Stimulated activated effector memory CD8-positive, alpha-beta T cell treated with anti-CD3 and anti-CD28 coated beads, Interleukin-12 subunit alpha, Interleukin-12 subunit beta, amount 100 ng/mL, for 72 hours (primary cell): ENCODE data around the gene PIK3CB.
"Not testable (repeated sequence)": the region's sequence is repeated elsewhere in the genome, so short reads cannot be mapped to it uniquely, and the experiment has no call there.

Experiments used
- ATAC-seq: fragments of 150-1000 bp; cut with Tn5 transposase; 2 replicates; pipeline ENCODE4 v1.10.0; 2021
- DNase-seq, 2 donors: peaks; one replicate each; pipeline ENCODE4 v3.0.0; 2021 to 2022; ENCODE audit warnings: low spot score in 2 of 2
- H3K27ac Mint-ChIP-seq: one replicate; pipeline ENCODE4 v1.8.0; 2022; ENCODE audit warnings: mild to moderate bottlenecking, mixed read lengths
- H3K36me3 Mint-ChIP-seq: one replicate; pipeline ENCODE4 v1.8.0; 2022; ENCODE audit warnings: mild to moderate bottlenecking, mixed read lengths
- H3K4me1 Mint-ChIP-seq: one replicate; pipeline ENCODE4 v1.8.0; 2022; ENCODE audit warnings: mixed read lengths
- H3K4me3 Mint-ChIP-seq: one replicate; pipeline ENCODE4 v1.8.0; 2022; ENCODE audit warnings: mild to moderate bottlenecking, mixed read lengths
- H3K9me3 Mint-ChIP-seq: one replicate; pipeline ENCODE4 v1.8.0; 2022; ENCODE audit warnings: mixed read lengths

The PIK3CB gene

GRCh38 chr3:138832473-138833057 lies 2.2 kb downstream of the PIK3CB start:
- H3K4me1 Mint-ChIP-seq = peaks cover 17% of the 10 kb centered on the region
- H3K4me3 Mint-ChIP-seq = peak overlapping the region; percentile 90
- not testable (repeated sequence) for H3K27ac Mint-ChIP-seq, ATAC-seq, H3K9me3 Mint-ChIP-seq, DNase-seq
- peaks cover 13% of the 10 kb centered on the region for H3K36me3 Mint-ChIP-seq

DNA sequence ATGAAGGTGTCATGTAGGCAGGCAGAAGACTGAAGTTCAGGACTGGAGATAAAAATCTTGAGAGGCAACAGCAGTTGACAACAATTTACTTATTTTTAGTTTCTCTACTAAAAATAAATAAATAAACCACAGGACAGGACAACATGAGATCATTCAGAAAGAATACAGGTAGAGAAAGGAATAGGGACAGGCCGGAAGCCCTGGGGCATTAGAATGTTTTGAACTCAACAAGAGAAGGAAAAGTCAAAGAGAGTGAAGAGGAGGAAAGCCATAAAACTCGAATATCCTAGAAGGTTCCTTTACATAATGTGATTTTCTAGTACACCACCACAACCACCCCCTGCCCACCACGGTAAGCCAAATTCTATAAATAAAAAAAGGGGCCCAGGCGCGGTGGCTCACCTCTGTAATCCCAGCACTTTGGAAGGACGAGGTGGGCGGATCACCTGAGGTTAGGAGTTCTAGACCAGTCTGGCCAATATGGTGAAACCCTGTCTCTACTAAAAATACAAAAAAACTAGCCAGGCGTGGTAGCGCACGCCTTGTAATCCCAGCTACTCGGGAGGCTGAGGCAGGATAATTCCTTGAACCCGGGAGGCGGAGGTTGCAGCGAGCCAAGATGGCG lies 4.7 kb downstream of the PIK3CB start:
- DNase-seq (no peak), ATAC-seq (no peak)
- Mint-ChIP-seq H3K4me3 (no peak overlapping the region), H3K27ac (no peak overlapping the region), H3K9me3 (no peaks in the 10 kb centered on the region), H3K36me3 (peaks cover 7% of the 10 kb centered on the region), H3K4me1 (peaks cover 10% of the 10 kb centered on the region)

DNA sequence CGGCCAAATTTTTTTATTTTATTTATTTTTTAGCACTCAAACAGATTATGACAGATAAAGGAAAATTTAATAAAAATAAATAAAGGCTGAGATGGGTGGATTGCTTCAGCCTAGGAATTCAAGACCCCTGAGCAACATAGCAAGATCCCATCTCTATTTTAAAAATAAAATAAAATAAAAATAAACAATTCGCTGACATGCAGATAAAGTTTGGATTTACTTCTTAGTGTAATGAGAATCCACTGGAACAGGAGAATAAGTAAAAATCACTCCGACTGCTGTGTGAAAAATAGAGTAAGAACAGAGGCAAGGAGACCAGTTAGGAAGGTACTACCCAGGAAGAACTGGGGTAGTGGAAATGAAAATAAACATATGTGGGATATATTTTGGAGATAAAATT lies 5.6 kb downstream of the PIK3CB start:
- ATAC-seq (no peak), DNase-seq (no peak)
- H3K9me3 Mint-ChIP-seq = no peaks in the 10 kb centered on the region
- peaks cover 5% of the 10 kb centered on the region for H3K36me3 Mint-ChIP-seq
- no peak overlapping the region for H3K27ac Mint-ChIP-seq
- no peak overlapping the region for H3K4me3 Mint-ChIP-seq
- peaks cover 8% of the 10 kb centered on the region for H3K4me1 Mint-ChIP-seq

DNA sequence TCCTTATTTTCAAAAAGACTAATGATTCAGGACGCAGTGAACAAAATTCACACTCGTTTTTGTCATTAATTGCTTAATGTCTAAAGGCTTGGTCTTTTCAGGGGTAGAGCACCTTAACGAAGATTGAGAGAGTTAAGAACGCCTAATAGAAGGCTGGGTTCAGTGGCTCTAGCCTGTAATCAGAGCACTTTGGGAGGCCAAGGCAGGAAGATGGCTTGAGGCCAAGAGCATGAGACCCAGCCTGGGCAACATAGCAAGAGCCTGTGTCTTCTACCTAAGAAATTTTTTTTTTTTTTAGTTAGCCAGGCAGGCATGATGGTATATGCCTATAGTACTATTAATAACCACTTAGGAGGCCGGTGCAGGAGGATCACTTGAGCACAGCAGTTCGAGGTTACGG lies 7.5 kb downstream of the PIK3CB start:
- Mint-ChIP-seq H3K9me3 (no peaks in the 10 kb centered on the region), H3K36me3 (peaks cover 1% of the 10 kb centered on the region), H3K4me3 (no peak overlapping the region), H3K4me1 (no peaks in the 10 kb centered on the region), H3K27ac (no peak overlapping the region)
- ATAC-seq = no peak
- no peak for DNase-seq

- no peaks in the 10 kb centered on the region for H3K4me1 Mint-ChIP-seq
- no peak for ATAC-seq
- no peak overlapping the region for H3K27ac Mint-ChIP-seq
- no peaks in the 10 kb centered on the region for H3K9me3 Mint-ChIP-seq
- no peak for DNase-seq
- no peak overlapping the region for H3K4me3 Mint-ChIP-seq
- no peaks in the 10 kb centered on the region for H3K36me3 Mint-ChIP-seq
Measured at GRCh38 chr3:138825336-138825735, 9.4 kb downstream of the PIK3CB start.

GRCh38 chr3:138824114-138824506 lies 10.6 kb downstream of the PIK3CB start:
- no peaks in the 10 kb centered on the region for H3K9me3 Mint-ChIP-seq
- no peak for ATAC-seq
- no peak overlapping the region for H3K27ac Mint-ChIP-seq

GRCh38 chr3:138820379-138820778 lies 14.3 kb downstream of the PIK3CB start:
- not testable (repeated sequence) for H3K36me3 Mint-ChIP-seq, H3K27ac Mint-ChIP-seq, H3K9me3 Mint-ChIP-seq, DNase-seq, H3K4me3 Mint-ChIP-seq, ATAC-seq
- H3K4me1 Mint-ChIP-seq = peaks cover 17% of the 10 kb centered on the region

More at GRCh38 chr3:138824114-138824506, 10.6 kb downstream of the PIK3CB start:
- no peak for DNase-seq
- Mint-ChIP-seq H3K4me1 (no peaks in the 10 kb centered on the region), H3K4me3 (no peak overlapping the region), H3K36me3 (no peaks in the 10 kb centered on the region)

- no peak for DNase-seq
- peaks cover 36% of the 10 kb centered on the region for H3K4me1 Mint-ChIP-seq
- ATAC-seq = no peak
- peak overlapping the region; percentile 4 for H3K27ac Mint-ChIP-seq
- no peak overlapping the region for H3K4me3 Mint-ChIP-seq
- H3K36me3 Mint-ChIP-seq = no peaks in the 10 kb centered on the region
- no peaks in the 10 kb centered on the region for H3K9me3 Mint-ChIP-seq
Measured at GRCh38 chr3:138818185-138818860, 16.4 kb downstream of the PIK3CB start.

- H3K4me3 Mint-ChIP-seq = no peak overlapping the region
- peak overlapping the region; percentile 4 for H3K27ac Mint-ChIP-seq
- DNase-seq = no peak
- peaks cover 36% of the 10 kb centered on the region for H3K4me1 Mint-ChIP-seq
- H3K9me3 Mint-ChIP-seq = no peaks in the 10 kb centered on the region
- H3K36me3 Mint-ChIP-seq = no peaks in the 10 kb centered on the region
- no peak for ATAC-seq
Measured at GRCh38 chr3:138817695-138818094, 17.0 kb downstream of the PIK3CB start.

GRCh38 chr3:138812806-138813205 lies 21.9 kb downstream of the PIK3CB start:
- no peak overlapping the region for H3K27ac Mint-ChIP-seq
- no peak for ATAC-seq
- no peak for DNase-seq
- H3K4me3 Mint-ChIP-seq = no peak overlapping the region
- H3K4me1 Mint-ChIP-seq = peaks cover 26% of the 10 kb centered on the region
- H3K36me3 Mint-ChIP-seq = no peaks in the 10 kb centered on the region
- no peaks in the 10 kb centered on the region for H3K9me3 Mint-ChIP-seq

DNA sequence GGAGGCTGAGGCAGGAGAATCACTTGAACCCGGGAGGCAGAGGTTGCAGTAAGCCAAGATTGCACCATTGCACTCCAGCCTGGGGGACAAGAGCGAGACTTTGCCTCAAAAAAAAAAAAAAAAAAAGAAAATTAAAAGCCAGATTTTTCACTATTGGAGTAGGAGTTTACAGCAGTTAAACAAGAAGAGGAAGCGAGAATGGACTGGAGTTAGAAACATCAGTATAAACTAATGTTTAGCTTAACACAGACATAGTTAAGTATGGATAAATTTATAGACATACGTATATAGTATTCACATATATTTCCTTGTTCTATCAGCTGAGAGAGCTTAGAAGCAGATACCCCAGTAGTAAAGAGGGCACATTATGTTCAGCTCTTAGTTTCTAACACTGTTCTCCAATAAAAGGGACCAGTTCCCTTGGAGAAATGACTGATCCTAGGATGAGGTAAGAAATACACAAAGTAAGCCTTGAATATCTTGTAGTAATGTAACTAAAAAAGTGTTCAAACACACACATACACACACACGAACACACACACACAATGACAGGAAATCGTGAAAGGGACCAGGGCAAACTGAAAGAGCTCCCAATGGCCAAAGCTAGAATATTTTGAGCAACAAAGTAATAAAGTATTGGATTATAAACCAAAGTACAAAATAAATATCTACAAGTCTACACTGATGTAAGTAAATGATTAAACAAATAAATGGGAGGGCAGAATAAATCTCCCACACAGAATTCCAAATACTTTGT lies 25.1 kb downstream of the PIK3CB start:
- H3K27ac Mint-ChIP-seq = no peak overlapping the region
- no peaks in the 10 kb centered on the region for H3K36me3 Mint-ChIP-seq
- DNase-seq (no peak), ATAC-seq (no peak)
- no peaks in the 10 kb centered on the region for H3K9me3 Mint-ChIP-seq
- H3K4me3 Mint-ChIP-seq = no peak overlapping the region
- peaks cover 12% of the 10 kb centered on the region for H3K4me1 Mint-ChIP-seq

DNA sequence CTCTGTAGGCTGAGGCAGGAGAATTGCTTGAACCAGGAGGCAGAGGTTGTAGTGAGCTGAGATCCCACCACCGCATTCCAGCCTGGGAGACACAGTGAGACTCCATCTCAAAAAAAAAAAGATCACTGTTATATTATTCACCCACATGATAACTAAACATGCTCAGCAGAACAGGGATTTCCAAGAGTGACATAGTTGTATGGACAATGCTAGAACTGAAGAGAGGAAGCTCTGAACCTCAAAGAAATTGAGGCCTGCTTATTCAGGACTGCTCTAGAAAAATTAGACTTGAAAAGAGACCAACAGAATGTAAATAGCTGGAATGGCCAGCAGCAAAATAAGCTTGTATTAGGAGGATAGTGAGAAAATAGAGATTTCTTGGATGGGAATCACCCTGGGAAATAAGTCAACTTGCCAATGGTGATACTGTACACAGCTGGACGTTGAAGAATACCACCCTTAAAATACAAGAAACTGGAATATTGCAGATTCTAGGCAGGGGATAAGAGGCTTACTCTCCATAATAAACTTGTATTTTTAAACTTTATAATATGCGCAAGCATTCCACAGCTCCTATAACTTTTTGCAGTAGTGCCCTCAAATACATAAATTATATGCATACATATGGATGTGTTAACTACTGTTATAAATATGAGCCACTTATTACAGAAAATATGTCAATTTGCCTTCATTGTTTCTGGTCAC lies 28.2 kb downstream of the PIK3CB start:
- no peak overlapping the region for H3K27ac Mint-ChIP-seq
- peaks cover 9% of the 10 kb centered on the region for H3K4me1 Mint-ChIP-seq
- no peak overlapping the region for H3K4me3 Mint-ChIP-seq
- no peaks in the 10 kb centered on the region for H3K36me3 Mint-ChIP-seq
- DNase-seq (no peak), ATAC-seq (no peak)
- H3K9me3 Mint-ChIP-seq = no peaks in the 10 kb centered on the region

DNA sequence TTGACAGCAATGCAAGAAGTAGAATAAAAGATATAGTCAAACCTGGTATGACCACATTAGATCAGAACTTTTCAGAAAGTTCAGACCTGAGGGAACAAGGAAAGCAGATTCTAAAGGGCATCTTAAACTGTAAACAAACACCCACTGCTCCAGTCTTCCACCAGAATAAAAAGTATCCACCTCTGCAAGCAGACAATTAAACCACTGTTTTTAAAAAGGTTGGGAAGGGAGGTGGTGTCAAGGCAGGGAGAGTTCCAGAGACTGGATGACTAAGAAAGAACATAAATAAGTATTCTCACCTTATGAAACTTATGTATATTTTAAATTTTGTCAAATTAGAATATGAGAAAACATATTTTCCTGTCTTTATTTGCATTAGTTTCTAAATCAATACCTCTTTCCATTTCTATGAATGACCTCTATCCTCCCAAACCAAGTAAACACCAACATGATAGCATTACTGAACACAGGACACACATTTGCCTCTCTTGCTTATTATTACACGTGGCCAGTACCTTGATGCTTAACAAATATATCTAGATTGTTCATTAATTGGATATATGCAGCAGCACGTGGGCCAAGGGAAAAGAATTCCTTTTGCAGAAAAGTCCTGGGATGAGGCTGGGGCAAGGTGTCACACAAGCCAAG lies 31.6 kb downstream of the PIK3CB start:
- Mint-ChIP-seq H3K27ac (no peak overlapping the region), H3K36me3 (no peaks in the 10 kb centered on the region), H3K9me3 (no peaks in the 10 kb centered on the region), H3K4me1 (peaks cover 20% of the 10 kb centered on the region), H3K4me3 (no peak overlapping the region)
- no peak for DNase-seq
- ATAC-seq = no peak

GRCh38 chr3:138802223-138802622 lies 32.5 kb downstream of the PIK3CB start:
- peaks cover 27% of the 10 kb centered on the region for H3K4me1 Mint-ChIP-seq
- H3K4me3 Mint-ChIP-seq, DNase-seq, H3K36me3 Mint-ChIP-seq, H3K27ac Mint-ChIP-seq, H3K9me3 Mint-ChIP-seq, ATAC-seq: not testable (repeated sequence)

- peaks cover 29% of the 10 kb centered on the region for H3K4me1 Mint-ChIP-seq
Measured at GRCh38 chr3:138801792-138802191, 32.9 kb downstream of the PIK3CB start.

More at GRCh38 chr3:138801792-138802191, 32.9 kb downstream of the PIK3CB start:
- DNase-seq (no peak), ATAC-seq (no peak)
- no peaks in the 10 kb centered on the region for H3K9me3 Mint-ChIP-seq
- no peak overlapping the region for H3K27ac Mint-ChIP-seq
- no peak overlapping the region for H3K4me3 Mint-ChIP-seq
- no peaks in the 10 kb centered on the region for H3K36me3 Mint-ChIP-seq
